ENCODE measurements around the gene FSHR. TPM values are rescaled to one million over a fixed set of nuclear protein-coding genes. Genes with fewer than 3 reads are reported as not detected.

The FSHR gene
- total RNA-seq, 2 donors from 2014 or later = not detected

DNA sequence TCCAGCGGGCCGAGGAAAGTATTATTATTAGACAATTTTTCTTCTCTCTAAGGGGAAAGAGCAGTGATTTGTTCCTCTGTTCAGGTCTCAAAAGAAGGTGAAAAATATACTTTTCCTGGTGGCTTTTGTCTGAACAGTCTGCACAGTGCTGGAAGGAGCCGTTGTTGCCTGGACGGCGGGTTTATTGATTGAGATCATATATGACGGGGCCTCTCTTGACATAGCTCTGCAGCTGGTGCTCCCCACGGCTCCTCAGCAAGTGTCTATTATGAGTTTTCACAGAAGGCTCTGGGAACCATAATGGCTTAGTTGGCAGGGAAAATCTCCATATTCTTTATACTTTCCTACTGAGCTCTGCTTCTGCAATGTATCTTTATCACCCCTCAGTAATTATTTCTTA is 42.9 kb downstream of the FSHR start:
- Histone ChIP-seq H3K9me3 (no peaks in the 10 kb centered on the region), H3K36me3 (replicated peaks in 1 of 2; ENCODE audit: insufficient read depth in 1 of 2, low read depth in 2 of 2) (no peaks in the 10 kb centered on the region), H3K27me3 (no peaks in the 10 kb centered on the region), H3K4me3 (no peak overlapping the region), H3K4me1 (no peaks in the 10 kb centered on the region), H3K27ac (no peak overlapping the region)
- intact Hi-C loops (cut with DNase I) = no loop called here
- 23 to 32% methylated on average over 7 of the region's 7 CpGs for WGBS, 2 donors
- DNase-seq (no peak), ATAC-seq (no peak)
- TF ChIP-seq POLR2A (IDR thresholded peaks at IDR 0.05) = no peak
- TF ChIP-seq, protein P1, sequence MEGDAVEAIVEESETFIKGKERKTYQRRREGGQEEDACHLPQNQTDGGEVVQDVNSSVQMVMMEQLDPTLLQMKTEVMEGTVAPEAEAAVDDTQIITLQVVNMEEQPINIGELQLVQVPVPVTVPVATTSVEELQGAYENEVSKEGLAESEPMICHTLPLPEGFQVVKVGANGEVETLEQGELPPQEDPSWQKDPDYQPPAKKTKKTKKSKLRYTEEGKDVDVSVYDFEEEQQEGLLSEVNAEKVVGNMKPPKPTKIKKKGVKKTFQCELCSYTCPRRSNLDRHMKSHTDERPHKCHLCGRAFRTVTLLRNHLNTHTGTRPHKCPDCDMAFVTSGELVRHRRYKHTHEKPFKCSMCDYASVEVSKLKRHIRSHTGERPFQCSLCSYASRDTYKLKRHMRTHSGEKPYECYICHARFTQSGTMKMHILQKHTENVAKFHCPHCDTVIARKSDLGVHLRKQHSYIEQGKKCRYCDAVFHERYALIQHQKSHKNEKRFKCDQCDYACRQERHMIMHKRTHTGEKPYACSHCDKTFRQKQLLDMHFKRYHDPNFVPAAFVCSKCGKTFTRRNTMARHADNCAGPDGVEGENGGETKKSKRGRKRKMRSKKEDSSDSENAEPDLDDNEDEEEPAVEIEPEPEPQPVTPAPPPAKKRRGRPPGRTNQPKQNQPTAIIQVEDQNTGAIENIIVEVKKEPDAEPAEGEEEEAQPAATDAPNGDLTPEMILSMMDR (IDR thresholded peaks at IDR 0.05) = no peak

DNA sequence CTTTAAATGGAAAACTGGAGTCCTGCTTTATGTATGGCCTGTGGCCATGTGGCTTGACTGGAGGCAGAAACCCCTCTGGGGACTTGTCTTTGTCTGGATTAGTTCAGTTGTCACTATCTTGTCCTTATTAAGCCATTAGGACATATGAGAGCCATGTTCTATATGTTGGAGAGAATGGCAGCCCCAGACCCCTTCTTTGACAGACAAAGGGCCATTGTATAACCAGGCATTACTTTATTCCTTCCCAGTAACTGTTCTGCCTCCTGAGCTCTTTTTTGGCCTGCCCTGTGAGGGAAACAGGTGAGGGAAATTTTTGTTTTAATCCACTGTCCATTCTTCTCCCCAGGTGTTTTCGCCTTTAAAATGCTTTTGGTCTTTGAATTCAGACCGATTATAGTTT is 43.3 kb downstream of the FSHR start:
- DNase-seq (no peak), ATAC-seq (no peak)
- Histone ChIP-seq H3K27ac (no peak overlapping the region), H3K4me3 (no peak overlapping the region), H3K36me3 (replicated peaks in 1 of 2; ENCODE audit: insufficient read depth in 1 of 2, low read depth in 2 of 2) (no peaks in the 10 kb centered on the region), H3K4me1 (no peaks in the 10 kb centered on the region), H3K27me3 (no peaks in the 10 kb centered on the region), H3K9me3 (no peaks in the 10 kb centered on the region)
- 53% methylated on average over 2 of the region's 2 CpGs for WGBS, 2 donors
- TF ChIP-seq POLR2A (IDR thresholded peaks at IDR 0.05) = no peak
- TF ChIP-seq, protein P1 (IDR thresholded peaks at IDR 0.05) = no peak
- intact Hi-C loops (cut with DNase I) = no loop called here

DNA sequence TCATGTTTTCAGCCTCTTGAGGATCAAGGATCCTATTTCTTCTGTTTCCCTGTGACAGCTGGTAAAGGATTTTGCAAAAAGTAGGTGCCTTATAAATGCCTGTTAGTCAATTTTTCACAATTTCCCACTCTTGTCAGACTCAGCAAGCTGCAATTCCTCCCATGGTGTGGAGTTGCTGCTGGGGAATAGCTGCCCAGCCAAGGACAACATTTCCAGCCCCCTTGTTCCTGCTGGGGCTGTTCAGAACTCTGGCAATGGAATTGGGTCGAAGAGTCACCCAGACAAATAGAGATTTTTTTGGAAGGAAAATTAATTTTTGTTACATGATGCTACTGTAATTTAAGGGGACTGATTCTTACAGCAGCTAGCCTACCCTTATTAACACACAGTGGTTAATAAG is 43.7 kb downstream of the FSHR start:
- H3K36me3 ChIP-seq (replicated peaks in 1 of 2; ENCODE audit: insufficient read depth in 1 of 2, low read depth in 2 of 2) = no peaks in the 10 kb centered on the region
- TF ChIP-seq POLR2A (IDR thresholded peaks at IDR 0.05) = no peak
- TF ChIP-seq, protein P1 (IDR thresholded peaks at IDR 0.05) = no peak
- ATAC-seq (no peak), DNase-seq (no peak)
- 56 to 65% methylated on average over 1 of the region's 1 CpG for WGBS, 2 donors
- H3K27me3 ChIP-seq = no peaks in the 10 kb centered on the region
- intact Hi-C loops (cut with DNase I) = no loop called here
- H3K4me1 ChIP-seq = no peaks in the 10 kb centered on the region
- no peak overlapping the region for H3K4me3 ChIP-seq
- no peak overlapping the region for H3K27ac ChIP-seq
- no peaks in the 10 kb centered on the region for H3K9me3 ChIP-seq

DNA sequence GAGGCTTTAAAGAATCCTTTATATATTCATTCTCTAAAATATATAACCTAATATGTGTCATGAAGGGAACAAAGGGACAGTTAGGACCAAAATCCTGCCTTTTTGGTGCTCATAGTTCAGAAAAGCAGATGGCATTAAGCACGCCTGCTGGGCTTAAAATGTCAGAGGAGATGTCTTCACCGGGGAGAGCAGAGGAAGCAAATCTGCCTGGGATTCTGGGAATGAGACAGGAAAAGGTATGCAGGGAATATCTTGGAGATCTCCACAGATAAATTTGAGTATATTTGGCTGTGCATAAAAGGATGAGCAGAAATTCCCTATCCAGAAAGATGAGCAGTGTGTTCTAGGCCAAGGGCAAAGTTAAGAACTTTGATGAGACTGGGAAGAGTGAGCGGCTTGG is 45.5 kb downstream of the FSHR start:
- H3K27ac ChIP-seq = no peak overlapping the region
- ATAC-seq (no peak), DNase-seq (no peak)
- H3K36me3 ChIP-seq (replicated peaks in 1 of 2; ENCODE audit: insufficient read depth in 1 of 2, low read depth in 2 of 2) = no peaks in the 10 kb centered on the region
- H3K4me3 ChIP-seq = no peak overlapping the region
- intact Hi-C loops (cut with DNase I) = no loop called here
- no peaks in the 10 kb centered on the region for H3K4me1 ChIP-seq
- TF ChIP-seq, protein P1 (IDR thresholded peaks at IDR 0.05) = no peak
- no peak for TF ChIP-seq POLR2A (IDR thresholded peaks at IDR 0.05)
- 69 to 75% methylated on average over 3 of the region's 3 CpGs for WGBS, 2 donors
- H3K9me3 ChIP-seq = no peaks in the 10 kb centered on the region
- no peaks in the 10 kb centered on the region for H3K27me3 ChIP-seq

DNA sequence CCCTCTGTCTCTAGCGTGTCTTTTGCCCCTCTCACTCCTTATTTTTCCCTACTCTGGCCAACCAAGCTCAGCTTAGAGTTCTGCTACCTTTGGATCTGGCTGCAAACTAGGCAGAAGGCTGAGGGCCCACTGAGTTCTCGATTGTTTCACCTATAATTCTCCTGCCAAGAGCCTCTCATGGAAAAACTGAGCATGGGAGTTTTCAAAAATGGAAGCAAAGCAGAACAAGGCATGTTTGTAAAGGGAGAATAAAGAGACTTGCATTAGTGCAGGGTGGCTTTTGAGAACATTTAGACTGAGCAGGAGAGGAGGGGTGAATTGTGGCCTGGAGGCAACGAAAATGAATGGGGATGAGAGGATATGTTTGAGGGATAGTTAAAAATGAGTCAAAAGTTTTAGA is 45.9 kb downstream of the FSHR start:
- no peak overlapping the region for H3K4me3 ChIP-seq
- no peak for DNase-seq
- no peak overlapping the region for H3K27ac ChIP-seq
- H3K4me1 ChIP-seq = no peaks in the 10 kb centered on the region
- H3K27me3 ChIP-seq = no peaks in the 10 kb centered on the region
- no peaks in the 10 kb centered on the region for H3K36me3 ChIP-seq (replicated peaks in 1 of 2; ENCODE audit: insufficient read depth in 1 of 2, low read depth in 2 of 2)
- intact Hi-C loops (cut with DNase I) = no loop called here
- no peak for ATAC-seq
- TF ChIP-seq, protein P1 (IDR thresholded peaks at IDR 0.05) = no peak
- no peak for TF ChIP-seq POLR2A (IDR thresholded peaks at IDR 0.05)
- no peaks in the 10 kb centered on the region for H3K9me3 ChIP-seq
- WGBS, 2 donors = 36 to 43% methylated on average over 3 of the region's 3 CpGs
